Measurements from ENCODE around the gene SCUBE2.
"Not testable (repeated sequence)": the region's sequence is repeated elsewhere in the genome, so short reads cannot be mapped to it uniquely, and the experiment has no call there.

The SCUBE2 gene

GRCh38 chr11:9104580-9104979 is 13.2 kb upstream of the SCUBE2 start:
- no peak for DNase-seq

GRCh38 chr11:9103542-9104276 is 12.3 kb upstream of the SCUBE2 start:
- no peak for DNase-seq

GRCh38 chr11:9099617-9100016 is 8.2 kb upstream of the SCUBE2 start:
- DNase-seq, result no peak

GRCh38 chr11:9098455-9098854 is 7.1 kb upstream of the SCUBE2 start:
- not testable (repeated sequence) for DNase-seq

- DNase-seq, result not testable (repeated sequence)
These were observed 6.0 kb upstream of the SCUBE2 start for GRCh38 chr11:9097186-9097943.

- DNase-seq, result no peak
These were observed 5.0 kb upstream of the SCUBE2 start for GRCh38 chr11:9096427-9096826.

GRCh38 chr11:9095421-9095820 is 4.0 kb upstream of the SCUBE2 start:
- no peak for DNase-seq

- no peak for DNase-seq
These were observed 3.0 kb upstream of the SCUBE2 start for GRCh38 chr11:9094420-9094819.

GRCh38 chr11:9092853-9093778 is 1.7 kb upstream of the SCUBE2 start:
- DNase-seq, result no peak

GRCh38 chr11:9092072-9092471 is 673 bp upstream of the SCUBE2 start:
- DNase-seq, result no peak

- no peak for DNase-seq
These were observed 833 bp downstream of the SCUBE2 start for GRCh38 chr11:9090488-9091043.

- DNase-seq, result no peak
These were observed 1.8 kb downstream of the SCUBE2 start for GRCh38 chr11:9089636-9090035.

- no peak for DNase-seq
These were observed 2.3 kb downstream of the SCUBE2 start for GRCh38 chr11:9089061-9089460.

GRCh38 chr11:9082575-9082974 is 8.8 kb downstream of the SCUBE2 start:
- DNase-seq, result no peak

GRCh38 chr11:9081153-9081552 is 10.2 kb downstream of the SCUBE2 start:
- no peak for DNase-seq

- DNase-seq, result no peak
These were observed 13.0 kb downstream of the SCUBE2 start for GRCh38 chr11:9078113-9079086.

- no peak for DNase-seq
These were observed 14.2 kb downstream of the SCUBE2 start for GRCh38 chr11:9077164-9077563.

- no peak for DNase-seq
These were observed 14.7 kb downstream of the SCUBE2 start for GRCh38 chr11:9076661-9077060.

GRCh38 chr11:9076046-9076445 is 15.4 kb downstream of the SCUBE2 start:
- DNase-seq, result no peak

- DNase-seq, result no peak
These were observed 15.8 kb downstream of the SCUBE2 start for GRCh38 chr11:9075556-9075955.

GRCh38 chr11:9074338-9075029 is 16.9 kb downstream of the SCUBE2 start:
- no peak for DNase-seq

All from effector CD8-positive, alpha-beta T cell (primary cell).